ENCODE measurements around the gene OSMR.

OSMR gene

DNA sequence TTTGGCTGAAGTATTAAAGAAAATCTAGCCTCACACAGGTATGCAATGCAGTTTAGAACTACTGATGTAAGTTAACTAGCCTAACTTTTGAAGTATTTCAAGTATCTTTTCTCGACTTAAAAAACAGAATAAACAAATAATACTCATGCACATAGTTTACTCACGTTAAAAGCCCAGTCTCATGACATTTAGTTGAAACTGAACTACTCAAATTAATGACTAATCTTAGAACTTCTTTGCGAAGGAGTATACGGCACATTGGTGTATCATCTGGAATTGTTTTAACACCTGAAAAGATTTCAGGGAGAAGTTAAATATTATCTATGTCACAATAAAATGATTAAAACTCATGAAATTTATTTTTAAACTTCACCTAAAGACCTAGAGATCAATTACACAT, 98.5 kb downstream of the OSMR start:
- H3K27me3 Mint-ChIP-seq (ENCODE audit: low read depth, poor library complexity): no peaks in the 10 kb centered on the region
- no peaks in the 10 kb centered on the region for H3K4me1 Mint-ChIP-seq
- no peak for DNase-seq
- no peaks in the 10 kb centered on the region for H3K9me3 Mint-ChIP-seq
- no peak overlapping the region for H3K27ac Mint-ChIP-seq
- H3K36me3 Mint-ChIP-seq (ENCODE audit: low read depth): peaks cover 19% of the 10 kb centered on the region
- TF ChIP-seq, protein P1, sequence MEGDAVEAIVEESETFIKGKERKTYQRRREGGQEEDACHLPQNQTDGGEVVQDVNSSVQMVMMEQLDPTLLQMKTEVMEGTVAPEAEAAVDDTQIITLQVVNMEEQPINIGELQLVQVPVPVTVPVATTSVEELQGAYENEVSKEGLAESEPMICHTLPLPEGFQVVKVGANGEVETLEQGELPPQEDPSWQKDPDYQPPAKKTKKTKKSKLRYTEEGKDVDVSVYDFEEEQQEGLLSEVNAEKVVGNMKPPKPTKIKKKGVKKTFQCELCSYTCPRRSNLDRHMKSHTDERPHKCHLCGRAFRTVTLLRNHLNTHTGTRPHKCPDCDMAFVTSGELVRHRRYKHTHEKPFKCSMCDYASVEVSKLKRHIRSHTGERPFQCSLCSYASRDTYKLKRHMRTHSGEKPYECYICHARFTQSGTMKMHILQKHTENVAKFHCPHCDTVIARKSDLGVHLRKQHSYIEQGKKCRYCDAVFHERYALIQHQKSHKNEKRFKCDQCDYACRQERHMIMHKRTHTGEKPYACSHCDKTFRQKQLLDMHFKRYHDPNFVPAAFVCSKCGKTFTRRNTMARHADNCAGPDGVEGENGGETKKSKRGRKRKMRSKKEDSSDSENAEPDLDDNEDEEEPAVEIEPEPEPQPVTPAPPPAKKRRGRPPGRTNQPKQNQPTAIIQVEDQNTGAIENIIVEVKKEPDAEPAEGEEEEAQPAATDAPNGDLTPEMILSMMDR (IDR thresholded peaks at IDR 0.05): no peak
- H3K4me3 Mint-ChIP-seq: no peak overlapping the region

DNA sequence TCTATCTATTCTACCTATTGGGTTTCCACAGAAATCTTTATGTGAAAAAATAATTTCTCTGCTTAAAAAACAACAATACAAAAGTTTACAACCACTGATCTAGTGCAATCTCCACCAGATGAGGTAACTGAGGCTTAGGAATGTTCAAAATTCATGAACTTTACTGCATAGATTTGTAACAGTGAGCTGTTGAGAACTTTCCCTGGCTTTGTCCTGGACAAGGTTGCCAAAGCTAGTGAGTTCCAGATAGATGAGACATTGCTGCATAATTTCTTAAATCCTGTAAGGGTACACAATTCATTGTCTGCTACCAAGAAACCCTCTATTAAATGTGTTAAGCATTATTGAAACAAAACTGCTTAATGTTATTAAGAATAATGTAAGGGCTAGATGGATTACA, 102.7 kb downstream of the OSMR start:
- no peak for DNase-seq
- H3K27ac Mint-ChIP-seq: no peak overlapping the region
- peaks cover 45% of the 10 kb centered on the region for H3K36me3 Mint-ChIP-seq (ENCODE audit: low read depth)
- no peaks in the 10 kb centered on the region for H3K9me3 Mint-ChIP-seq
- TF ChIP-seq, protein P1 (IDR thresholded peaks at IDR 0.05): no peak
- no peaks in the 10 kb centered on the region for H3K4me1 Mint-ChIP-seq
- no peak overlapping the region for H3K4me3 Mint-ChIP-seq
- H3K27me3 Mint-ChIP-seq (ENCODE audit: low read depth, poor library complexity): no peaks in the 10 kb centered on the region

DNA sequence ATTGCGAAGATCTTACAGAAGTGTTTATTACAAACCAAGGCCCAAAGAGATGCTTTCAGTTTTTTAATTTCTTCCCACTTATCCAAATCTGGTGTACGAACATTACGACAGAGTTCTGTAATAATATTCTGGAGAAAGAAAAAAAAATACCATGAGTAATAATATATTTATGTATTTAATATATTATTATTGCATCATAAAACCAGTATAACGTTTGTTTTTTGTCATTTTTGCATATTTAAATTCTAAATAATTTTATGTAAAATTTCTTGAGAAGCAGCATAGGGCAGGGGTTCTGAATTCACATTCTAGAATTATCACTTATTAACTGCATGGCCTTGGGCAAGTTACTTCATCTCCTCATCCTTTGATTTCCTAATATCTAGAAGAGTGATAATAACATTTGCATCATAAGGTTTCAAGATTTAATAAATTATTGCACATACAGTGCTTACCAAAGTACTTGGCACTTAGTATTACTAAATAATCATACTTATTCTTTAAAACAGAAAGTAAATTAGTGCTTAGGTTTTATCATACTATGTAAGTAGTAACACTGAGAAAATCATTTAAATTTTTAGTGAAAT, 107.7 kb downstream of the OSMR start:
- H3K27me3 Mint-ChIP-seq (ENCODE audit: low read depth, poor library complexity): no peaks in the 10 kb centered on the region
- H3K36me3 Mint-ChIP-seq (ENCODE audit: low read depth): peaks cover 61% of the 10 kb centered on the region
- H3K9me3 Mint-ChIP-seq: no peaks in the 10 kb centered on the region
- no peak for DNase-seq
- H3K4me1 Mint-ChIP-seq: no peaks in the 10 kb centered on the region
- no peak overlapping the region for H3K27ac Mint-ChIP-seq
- H3K4me3 Mint-ChIP-seq: no peak overlapping the region
- TF ChIP-seq, protein P1 (IDR thresholded peaks at IDR 0.05): no peak

DNA sequence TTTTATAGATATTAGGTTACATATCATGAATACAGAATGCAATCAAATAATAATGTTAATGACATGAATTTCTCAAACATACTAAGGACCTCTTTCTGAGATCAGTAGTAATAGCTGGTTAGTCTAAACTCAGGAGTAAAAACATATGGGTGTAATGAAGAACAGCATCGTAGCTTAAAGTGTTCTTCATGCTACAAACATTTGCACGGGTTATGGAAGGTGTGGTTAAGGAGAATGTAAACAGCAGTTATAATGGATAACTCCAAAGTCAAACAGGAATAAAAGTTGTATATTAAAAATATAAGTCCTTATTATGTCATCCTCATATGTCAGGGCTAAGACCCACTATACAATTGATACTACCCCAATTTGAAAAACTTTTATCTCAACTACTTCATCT, 115.9 kb downstream of the OSMR start:
- no peaks in the 10 kb centered on the region for H3K9me3 Mint-ChIP-seq
- peaks cover 30% of the 10 kb centered on the region for H3K36me3 Mint-ChIP-seq (ENCODE audit: low read depth)
- H3K4me3 Mint-ChIP-seq: no peak overlapping the region
- no peak overlapping the region for H3K27ac Mint-ChIP-seq
- TF ChIP-seq, protein P1 (IDR thresholded peaks at IDR 0.05): no peak
- no peaks in the 10 kb centered on the region for H3K4me1 Mint-ChIP-seq
- H3K27me3 Mint-ChIP-seq (ENCODE audit: low read depth, poor library complexity): no peaks in the 10 kb centered on the region
- DNase-seq: no peak

DNA sequence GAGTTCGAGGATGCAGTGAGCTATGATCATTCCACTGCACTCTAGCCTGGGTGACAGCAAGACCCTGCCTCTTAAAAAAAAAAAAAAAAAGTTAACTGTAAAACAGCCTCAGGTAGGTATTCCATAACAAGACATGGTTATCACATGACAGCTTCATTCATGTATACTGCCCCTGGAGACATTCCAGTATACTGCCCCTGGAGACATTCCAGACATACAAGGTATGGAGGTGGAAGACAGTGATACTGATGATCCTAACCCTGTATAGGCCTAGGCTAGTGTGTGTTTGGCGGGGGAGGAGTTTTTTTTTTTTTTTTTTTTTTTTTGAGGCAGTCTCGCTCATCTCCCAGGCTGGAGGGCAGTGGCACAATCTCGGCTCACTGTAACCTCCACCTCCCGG, 122.9 kb downstream of the OSMR start:
- Mint-ChIP-seq H3K9me3 (no peaks in the 10 kb centered on the region), H3K27me3 (ENCODE audit: low read depth, poor library complexity) (no peaks in the 10 kb centered on the region), H3K27ac (no peak overlapping the region), H3K36me3 (ENCODE audit: low read depth) (peaks cover 19% of the 10 kb centered on the region), H3K4me1 (no peaks in the 10 kb centered on the region), H3K4me3 (no peak overlapping the region)
- TF ChIP-seq, protein P1 (IDR thresholded peaks at IDR 0.05): no peak
- no peak for DNase-seq

DNA sequence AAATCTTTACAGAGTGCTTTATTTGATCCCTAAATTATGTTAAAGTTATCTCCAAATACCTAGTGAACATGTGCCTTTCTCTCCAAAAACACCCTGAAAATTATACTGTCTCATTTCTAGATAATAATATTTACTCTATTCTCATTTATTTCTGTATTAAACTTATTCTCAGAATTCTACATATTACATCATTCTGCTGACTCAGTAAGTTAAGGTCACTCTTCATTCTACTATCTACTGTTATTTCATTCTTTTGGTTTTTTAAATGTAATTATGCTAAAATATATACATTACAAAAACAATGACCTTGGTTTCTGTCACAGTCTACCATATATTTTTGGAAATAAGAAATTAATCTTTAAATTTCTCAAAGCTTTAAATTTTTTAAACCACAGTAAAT, 132.2 kb downstream of the OSMR start:
- DNase-seq: no peak

More for the DNA sequence above, 132.2 kb downstream of the OSMR start:
- Mint-ChIP-seq H3K9me3 (no peaks in the 10 kb centered on the region), H3K4me3 (no peak overlapping the region), H3K27me3 (ENCODE audit: low read depth, poor library complexity) (no peaks in the 10 kb centered on the region), H3K27ac (no peak overlapping the region), H3K36me3 (ENCODE audit: low read depth) (peaks cover 31% of the 10 kb centered on the region), H3K4me1 (peaks cover 3% of the 10 kb centered on the region)
- TF ChIP-seq, protein P1 (IDR thresholded peaks at IDR 0.05): no peak
